ENCODE data around the gene PCCA.
"Not testable (repeated sequence)": the region's sequence is repeated elsewhere in the genome, so short reads cannot be mapped to it uniquely, and the experiment has no call there.

Gene PCCA

GRCh38 chr13:100141461-100141961 lies 52.6 kb downstream of the PCCA start:
- DNase-seq: not testable (repeated sequence)

DNA sequence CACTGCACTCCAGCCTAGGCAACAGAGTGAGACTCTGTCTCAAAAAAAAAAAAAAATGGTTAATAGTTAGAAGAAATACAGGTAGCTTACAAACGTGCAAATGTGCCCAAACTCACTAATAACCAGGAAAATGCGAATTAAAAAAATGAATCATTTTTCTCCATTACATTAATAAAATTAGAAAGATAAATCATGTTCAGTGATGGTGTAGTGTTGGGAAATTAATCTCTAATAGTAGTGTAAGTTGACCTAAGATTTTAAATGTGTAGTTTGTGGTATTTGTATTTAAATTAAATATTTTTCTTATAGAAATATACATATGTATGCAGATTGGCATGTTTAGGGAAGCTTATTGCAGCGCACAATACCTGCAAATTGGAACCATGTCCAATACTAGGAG lies 57.6 kb downstream of the PCCA start:
- no peak for DNase-seq

- DNase-seq: no peak
Measured at GRCh38 chr13:100147825-100148224, 58.9 kb downstream of the PCCA start.

DNA sequence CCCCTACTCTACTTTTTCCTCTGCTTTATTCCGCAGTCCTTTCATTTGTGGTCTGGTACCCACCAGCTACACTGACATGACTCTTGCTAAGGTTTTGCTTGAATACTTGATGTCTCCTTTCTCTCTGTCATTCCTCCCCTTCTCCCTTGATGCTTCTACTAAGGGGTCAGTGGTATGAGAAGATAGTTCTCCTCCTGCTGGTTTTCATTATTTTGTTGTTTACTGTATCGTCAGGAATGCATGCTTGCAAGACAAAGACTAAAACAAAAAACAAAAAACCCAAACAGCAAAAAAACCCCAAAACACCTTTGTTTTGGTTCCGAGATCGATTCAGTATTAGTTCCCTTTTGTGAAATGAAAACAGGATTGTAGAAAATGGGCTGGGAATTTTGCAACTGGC lies 59.5 kb downstream of the PCCA start:
- no peak for DNase-seq

DNA sequence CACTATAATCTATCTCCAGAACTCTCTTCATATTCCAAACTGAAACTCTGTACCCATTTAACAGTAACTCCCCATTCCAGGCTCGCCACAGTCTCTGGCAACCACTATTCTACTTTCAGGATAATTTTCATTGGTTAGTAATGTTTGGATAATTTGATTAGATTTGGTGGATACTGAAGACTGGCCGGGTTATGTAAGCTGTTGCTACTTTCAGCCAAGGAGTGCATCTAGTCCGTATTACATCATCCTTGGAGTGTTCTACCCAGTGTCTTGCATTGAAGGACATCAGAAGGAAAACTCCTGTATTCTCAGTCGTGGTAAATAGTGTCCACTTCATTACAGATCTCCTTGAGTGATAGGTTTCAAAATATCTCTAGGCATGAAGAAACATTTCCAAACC lies 60.5 kb downstream of the PCCA start:
- DNase-seq: no peak

DNA sequence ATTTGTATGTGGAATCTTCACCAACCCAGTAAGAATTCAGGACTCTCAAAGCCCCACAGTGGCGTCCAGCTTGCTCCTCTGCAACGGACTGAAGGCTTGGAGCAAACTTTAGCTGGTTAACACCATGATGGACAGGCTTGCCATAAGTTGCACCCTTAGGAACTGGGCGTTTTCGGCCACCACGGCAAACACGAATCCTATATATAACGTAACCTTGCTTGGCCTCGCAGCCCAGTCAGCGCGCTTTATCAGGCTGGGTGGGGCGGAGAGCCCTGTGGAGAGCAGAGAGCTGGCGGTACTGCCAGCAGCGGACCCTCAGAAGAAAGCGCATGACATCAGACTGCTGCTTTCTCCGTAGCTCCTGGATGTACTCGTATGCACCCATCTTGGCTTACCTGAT lies 61.8 kb downstream of the PCCA start:
- not testable (repeated sequence) for DNase-seq

DNA sequence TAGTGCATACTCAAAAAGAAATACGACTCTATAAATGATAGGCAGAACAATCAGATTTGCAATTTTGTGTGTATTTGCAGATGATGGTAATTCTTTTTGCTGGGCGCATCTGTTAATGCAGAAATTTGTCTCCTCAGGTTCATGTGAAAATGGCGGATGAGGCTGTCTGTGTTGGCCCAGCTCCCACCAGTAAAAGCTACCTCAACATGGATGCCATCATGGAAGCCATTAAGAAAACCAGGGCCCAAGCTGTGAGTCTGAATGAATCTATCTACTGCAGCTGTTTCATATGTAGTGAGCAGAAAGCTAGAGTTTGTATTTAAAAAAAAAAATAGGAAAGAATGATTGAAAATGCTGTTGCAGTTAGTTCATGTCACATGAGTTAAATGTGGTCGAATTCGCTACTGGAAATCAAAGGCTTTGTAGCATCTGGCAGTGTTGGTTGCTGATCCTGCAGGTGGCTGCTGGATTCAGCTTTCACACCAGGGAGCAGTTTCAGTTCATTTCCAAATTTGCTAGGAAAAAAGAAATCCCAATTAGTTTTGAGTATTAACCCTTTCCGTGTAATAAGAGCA lies 66.0 kb downstream of the PCCA start:
- DNase-seq: no peak

GRCh38 chr13:100156788-100157187 lies 67.9 kb downstream of the PCCA start:
- DNase-seq: no peak

GRCh38 chr13:100158569-100158968 lies 69.7 kb downstream of the PCCA start:
- no peak for DNase-seq

GRCh38 chr13:100159584-100159983 lies 70.7 kb downstream of the PCCA start:
- no peak for DNase-seq

GRCh38 chr13:100160450-100160849 lies 71.6 kb downstream of the PCCA start:
- no peak for DNase-seq

DNA sequence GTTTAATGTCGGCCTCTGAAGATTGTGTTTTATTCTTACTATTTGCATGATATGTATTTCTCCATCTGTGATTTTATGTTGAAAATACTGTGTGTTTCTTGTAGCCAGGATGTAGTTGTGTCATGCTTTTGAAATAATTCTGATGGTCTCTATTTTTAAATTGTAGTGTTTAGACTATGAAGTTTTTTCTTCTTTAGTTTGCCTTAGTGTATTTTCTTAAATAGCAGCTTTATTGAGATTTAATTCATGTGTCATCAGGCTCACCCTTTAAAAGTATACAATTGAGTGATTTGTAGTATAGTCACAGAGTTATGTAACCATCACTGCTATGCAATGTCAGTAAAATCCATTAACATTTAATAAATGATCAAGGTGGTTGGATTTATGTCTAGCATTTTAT lies 74.5 kb downstream of the PCCA start:
- no peak for DNase-seq

DNA sequence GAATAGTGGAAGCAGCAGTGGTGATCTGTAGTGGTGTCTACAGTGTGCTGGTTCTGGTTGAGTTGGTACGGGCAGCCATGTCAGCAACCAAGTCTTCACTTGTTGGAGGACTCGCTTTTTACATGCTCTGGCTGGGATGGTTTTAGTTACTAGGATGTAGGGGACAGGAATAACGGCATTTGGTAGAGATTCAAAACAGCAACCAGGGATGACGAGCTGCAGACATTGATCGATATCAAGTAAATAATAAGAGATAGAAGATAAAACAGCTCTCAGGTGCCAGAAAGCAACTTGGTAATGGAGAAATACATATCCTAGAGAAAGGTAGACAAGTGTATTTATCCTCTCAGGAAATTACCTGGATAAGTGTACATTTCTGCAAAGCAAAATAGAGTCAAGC lies 84.3 kb downstream of the PCCA start:
- no peak for DNase-seq

- DNase-seq: not testable (repeated sequence)
Measured at GRCh38 chr13:100174455-100174854, 85.6 kb downstream of the PCCA start.

- no peak for DNase-seq
Measured at GRCh38 chr13:100175078-100175802, 86.3 kb downstream of the PCCA start.

GRCh38 chr13:100175803-100176182 lies 86.9 kb downstream of the PCCA start:
- no peak for DNase-seq

GRCh38 chr13:100176801-100177400 lies 88.0 kb downstream of the PCCA start:
- DNase-seq: no peak

- DNase-seq: no peak
Measured at GRCh38 chr13:100178309-100178708, 89.4 kb downstream of the PCCA start.

- no peak for DNase-seq
Measured at GRCh38 chr13:100179276-100179675, 90.4 kb downstream of the PCCA start.

DNA sequence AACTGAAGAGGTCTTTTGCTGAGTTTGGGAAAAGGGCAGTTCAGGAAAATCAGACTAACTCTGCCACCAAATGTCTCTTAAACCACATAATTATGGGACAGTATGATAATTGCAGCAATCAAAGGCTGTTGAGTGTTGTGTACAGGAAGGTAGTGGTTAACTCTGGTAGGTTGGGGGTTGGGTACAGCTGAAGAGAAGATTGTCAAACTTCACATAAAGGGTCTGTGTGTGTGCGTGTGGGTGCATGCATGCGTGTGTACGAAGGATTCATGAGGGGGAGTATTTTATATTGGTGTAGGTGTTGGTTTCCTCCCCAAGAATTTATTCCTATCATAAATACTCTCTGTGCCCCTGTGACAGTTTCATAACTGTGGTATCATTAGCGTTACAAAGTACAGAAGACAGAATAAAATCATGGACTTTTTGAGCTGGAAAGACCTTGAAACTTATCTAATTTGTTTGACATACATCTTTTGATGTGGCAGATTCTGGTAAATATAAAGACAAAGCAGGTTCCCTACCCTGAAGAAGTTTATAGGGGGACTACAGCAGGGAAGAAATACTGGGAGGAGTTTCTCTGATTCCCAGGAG lies 94.1 kb downstream of the PCCA start:
- no peak for DNase-seq

DNA sequence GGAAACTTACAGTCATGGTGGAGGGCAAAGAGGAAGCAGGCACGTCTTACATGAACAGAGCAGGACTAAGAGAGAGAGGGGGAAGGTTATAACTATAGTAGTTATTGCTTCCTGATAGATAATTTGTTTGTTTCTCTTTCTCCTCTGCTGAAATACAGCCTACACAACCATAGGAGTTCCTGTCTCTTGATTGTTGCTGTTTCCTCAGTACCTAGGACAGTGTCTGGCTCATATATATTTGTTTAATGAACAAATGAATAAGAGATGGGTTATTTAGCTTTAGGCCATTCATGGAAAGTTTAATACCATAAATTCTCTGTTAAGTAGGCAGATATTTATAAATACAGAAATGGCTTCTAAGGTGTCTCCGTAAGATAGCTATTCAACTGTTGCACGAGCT lies 95.2 kb downstream of the PCCA start:
- DNase-seq: no peak

DNA sequence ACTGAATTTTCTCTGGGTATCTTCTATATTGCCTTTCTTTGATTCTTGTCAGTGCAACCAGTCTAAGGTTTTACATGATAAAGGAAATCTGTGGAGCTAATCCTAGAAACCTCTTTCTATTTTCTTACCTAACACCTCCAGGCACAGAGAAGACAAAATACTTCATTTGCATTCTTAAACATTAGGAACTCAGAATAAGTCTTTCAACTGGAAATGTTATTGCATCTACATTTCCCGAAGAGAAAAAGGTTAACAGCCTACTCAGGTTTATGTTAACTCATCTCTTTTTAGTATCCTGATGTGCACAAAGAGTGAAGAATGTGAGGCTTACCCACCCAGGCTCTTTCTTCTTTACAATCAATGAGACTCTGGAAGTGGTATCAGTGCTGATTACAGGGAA lies 106.7 kb downstream of the PCCA start:
- no peak for DNase-seq

GRCh38 chr13:100196375-100196774 lies 107.5 kb downstream of the PCCA start:
- no peak for DNase-seq

DNA sequence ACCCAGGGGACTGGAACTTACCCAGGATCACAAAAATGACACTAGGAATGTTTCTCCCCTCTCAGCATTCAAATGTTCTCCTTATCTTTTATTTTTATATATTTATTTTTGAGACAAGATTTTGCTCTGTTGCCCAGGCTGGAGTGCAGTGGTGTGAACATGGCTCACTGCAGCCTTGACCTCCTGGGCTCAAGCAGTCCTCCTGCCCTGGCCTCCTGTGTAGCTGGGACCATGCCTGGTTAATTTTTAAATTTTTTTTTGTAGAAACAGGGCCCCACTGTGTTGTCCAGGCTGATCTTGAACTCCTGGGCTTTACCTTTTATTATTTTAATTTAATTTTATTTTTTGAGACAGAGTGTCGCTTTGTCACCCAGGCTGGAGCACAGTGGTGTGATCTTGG lies 108.2 kb downstream of the PCCA start:
- no peak for DNase-seq
